Chondrocyte (in vitro differentiated cells): ENCODE results near the gene MYO1D. TPM values are rescaled to one million over a fixed set of nuclear protein-coding genes. Genes with fewer than 3 reads are reported as not detected.

Experiments
- DNase-seq: peaks from one replicate; pipeline ENCODE4 v3.0.0; 2021; ENCODE audit warnings: mixed read lengths, low spot score
- H3K27ac Mint-ChIP-seq: one replicate; pipeline ENCODE4 v1.8.0; 2021; ENCODE audit warnings: mild to moderate bottlenecking, moderate library complexity, mixed read lengths; ENCODE audit not compliant: unreplicated experiment
- H3K27me3 Mint-ChIP-seq: 2 replicates; pipeline ENCODE4 v1.8.0; 2021; ENCODE audit warnings: low read depth, mixed read lengths
- H3K36me3 Mint-ChIP-seq: 2 replicates; pipeline ENCODE4 v1.8.0; 2021; ENCODE audit warnings: low read depth, mixed read lengths
- H3K4me1 Mint-ChIP-seq: 2 replicates; pipeline ENCODE4 v1.8.0; 2021; ENCODE audit warnings: low read depth, mild to moderate bottlenecking, mixed read lengths
- H3K4me3 Mint-ChIP-seq: one replicate; pipeline ENCODE4 v1.8.0; 2021; ENCODE audit warnings: mild to moderate bottlenecking, moderate library complexity, mixed read lengths; ENCODE audit not compliant: unreplicated experiment
- H3K9me3 Mint-ChIP-seq: 2 replicates; pipeline ENCODE4 v1.8.0; 2021; ENCODE audit warnings: low read depth, mixed read lengths
- total RNA-seq: library from RNA; stranded (reverse); gene quantifications from 3 replicates; pipeline ENCODE4 v1.2.1, GENCODE V29; 2021
- TF ChIP-seq, protein P1 (sequence below): fragments of 200-600 bp; sonication (generic); IDR thresholded peaks from 2 replicates; pipeline ENCODE4 v1.5.0; 2021; ENCODE audit warnings: antibody characterized with exemption, mild to moderate bottlenecking, moderate library complexity

MYO1D gene
- total RNA-seq, 1 donor from 2014 or later = 107 TPM

DNA sequence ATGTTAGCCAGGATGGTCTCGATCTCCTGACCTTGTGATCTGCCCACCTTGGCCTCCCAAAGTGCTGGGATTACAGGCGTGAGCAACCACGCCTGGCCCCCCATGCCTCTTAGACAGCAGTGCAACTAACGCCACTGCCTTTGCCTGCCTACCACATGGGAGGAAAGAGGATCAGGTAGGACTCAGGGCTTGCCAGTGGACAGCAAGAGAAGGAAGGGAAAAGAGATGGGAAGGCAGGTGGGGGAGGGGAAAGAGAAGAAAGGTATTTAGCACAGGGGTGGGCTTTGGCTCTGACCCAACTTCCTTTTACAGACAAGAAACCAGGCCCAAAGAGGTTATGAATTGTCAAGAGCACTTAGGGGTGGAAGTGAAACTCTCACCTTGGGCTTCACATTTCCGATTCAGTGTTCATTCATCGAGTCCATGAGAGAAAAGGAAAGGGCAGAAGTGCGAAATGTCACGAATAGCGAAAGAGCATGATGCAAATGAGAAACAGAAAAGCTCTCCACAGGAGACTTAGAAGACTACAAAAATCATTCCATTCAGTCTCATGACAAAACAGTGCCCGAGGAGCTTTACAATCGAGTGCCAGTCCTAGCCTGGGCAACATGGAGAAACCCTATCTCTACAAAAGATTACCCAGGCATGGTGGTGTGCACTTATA, 353.8 kb downstream of the MYO1D start:
- H3K9me3 Mint-ChIP-seq = no peaks in the 10 kb centered on the region
- H3K36me3 Mint-ChIP-seq = no peaks in the 10 kb centered on the region
- H3K27me3 Mint-ChIP-seq = no peaks in the 10 kb centered on the region
- no peak overlapping the region for H3K27ac Mint-ChIP-seq
- TF ChIP-seq, protein P1, sequence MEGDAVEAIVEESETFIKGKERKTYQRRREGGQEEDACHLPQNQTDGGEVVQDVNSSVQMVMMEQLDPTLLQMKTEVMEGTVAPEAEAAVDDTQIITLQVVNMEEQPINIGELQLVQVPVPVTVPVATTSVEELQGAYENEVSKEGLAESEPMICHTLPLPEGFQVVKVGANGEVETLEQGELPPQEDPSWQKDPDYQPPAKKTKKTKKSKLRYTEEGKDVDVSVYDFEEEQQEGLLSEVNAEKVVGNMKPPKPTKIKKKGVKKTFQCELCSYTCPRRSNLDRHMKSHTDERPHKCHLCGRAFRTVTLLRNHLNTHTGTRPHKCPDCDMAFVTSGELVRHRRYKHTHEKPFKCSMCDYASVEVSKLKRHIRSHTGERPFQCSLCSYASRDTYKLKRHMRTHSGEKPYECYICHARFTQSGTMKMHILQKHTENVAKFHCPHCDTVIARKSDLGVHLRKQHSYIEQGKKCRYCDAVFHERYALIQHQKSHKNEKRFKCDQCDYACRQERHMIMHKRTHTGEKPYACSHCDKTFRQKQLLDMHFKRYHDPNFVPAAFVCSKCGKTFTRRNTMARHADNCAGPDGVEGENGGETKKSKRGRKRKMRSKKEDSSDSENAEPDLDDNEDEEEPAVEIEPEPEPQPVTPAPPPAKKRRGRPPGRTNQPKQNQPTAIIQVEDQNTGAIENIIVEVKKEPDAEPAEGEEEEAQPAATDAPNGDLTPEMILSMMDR = no peak
- no peak overlapping the region for H3K4me3 Mint-ChIP-seq
- no peak for DNase-seq
- peaks cover 31% of the 10 kb centered on the region for H3K4me1 Mint-ChIP-seq

DNA sequence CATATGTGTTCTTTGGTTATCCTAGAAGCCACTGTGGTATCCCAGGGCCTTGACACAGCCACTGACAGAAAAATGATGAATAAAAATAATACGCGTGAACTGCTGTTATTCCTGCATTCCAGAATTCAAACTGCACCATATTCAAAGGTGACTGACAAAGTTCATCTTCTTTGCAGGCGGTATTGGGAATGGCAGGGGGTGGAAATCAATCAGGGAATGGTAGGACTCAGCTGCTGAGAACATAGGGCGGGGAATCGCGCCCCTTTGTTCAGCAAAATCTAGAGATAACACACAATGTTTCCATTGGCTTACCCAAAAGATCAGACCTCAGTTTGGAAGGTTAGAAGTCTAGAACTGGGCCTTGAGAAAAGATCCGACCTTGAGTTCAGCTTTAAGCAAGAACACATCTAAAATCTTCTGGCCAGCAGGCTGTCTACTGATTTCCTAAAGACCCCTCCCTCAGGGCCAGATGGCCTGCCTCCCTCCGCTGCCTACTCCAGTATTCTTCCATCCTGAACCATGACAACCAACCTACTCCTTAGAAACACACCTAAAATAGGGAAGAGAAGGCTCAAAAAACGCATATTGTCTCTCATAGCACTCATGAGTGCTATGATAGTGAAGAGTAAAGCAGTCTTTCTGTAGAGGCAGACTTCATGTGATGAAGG, 356.1 kb downstream of the MYO1D start:
- no peaks in the 10 kb centered on the region for H3K9me3 Mint-ChIP-seq
- H3K4me3 Mint-ChIP-seq = no peak overlapping the region
- no peak for DNase-seq
- no peaks in the 10 kb centered on the region for H3K36me3 Mint-ChIP-seq
- peaks cover 27% of the 10 kb centered on the region for H3K4me1 Mint-ChIP-seq
- no peaks in the 10 kb centered on the region for H3K27me3 Mint-ChIP-seq
- TF ChIP-seq, protein P1 = no peak
- peak overlapping the region; percentile 24 for H3K27ac Mint-ChIP-seq

DNA sequence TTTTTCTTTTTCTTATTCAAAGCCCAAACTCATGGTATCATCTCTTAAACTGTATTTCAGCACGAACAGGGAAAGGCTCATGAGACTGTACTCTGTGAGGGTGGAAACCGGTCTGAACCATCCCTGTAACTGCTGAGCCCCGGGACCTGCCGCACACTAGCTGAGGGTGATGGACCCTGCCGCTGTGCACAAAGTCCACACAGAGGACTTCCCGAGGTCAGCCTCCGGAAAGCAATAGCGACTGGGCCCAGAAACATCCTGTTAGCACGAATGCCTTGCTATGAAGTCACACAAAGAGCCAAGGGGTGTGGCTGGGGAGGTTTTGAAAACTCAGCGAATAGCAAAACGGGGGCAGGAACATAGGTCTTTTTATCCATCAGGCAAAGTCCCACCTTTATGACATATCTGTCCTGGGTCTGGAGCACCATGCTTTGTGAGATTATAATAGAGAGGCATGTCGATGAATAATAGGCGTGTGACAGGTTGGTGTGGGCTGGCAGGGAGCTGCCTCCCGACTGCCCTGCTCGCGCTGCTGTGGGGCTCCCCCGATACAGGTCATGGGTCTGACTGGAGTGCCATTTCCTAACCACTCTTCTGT, 356.7 kb downstream of the MYO1D start:
- peaks cover 20% of the 10 kb centered on the region for H3K4me1 Mint-ChIP-seq
- H3K27me3 Mint-ChIP-seq = no peaks in the 10 kb centered on the region
- H3K4me3 Mint-ChIP-seq = peak overlapping the region; percentile 73
- no peaks in the 10 kb centered on the region for H3K36me3 Mint-ChIP-seq
- DNase-seq = no peak
- TF ChIP-seq, protein P1 = no peak
- no peaks in the 10 kb centered on the region for H3K9me3 Mint-ChIP-seq
- H3K27ac Mint-ChIP-seq = peak overlapping the region; percentile 84

DNA sequence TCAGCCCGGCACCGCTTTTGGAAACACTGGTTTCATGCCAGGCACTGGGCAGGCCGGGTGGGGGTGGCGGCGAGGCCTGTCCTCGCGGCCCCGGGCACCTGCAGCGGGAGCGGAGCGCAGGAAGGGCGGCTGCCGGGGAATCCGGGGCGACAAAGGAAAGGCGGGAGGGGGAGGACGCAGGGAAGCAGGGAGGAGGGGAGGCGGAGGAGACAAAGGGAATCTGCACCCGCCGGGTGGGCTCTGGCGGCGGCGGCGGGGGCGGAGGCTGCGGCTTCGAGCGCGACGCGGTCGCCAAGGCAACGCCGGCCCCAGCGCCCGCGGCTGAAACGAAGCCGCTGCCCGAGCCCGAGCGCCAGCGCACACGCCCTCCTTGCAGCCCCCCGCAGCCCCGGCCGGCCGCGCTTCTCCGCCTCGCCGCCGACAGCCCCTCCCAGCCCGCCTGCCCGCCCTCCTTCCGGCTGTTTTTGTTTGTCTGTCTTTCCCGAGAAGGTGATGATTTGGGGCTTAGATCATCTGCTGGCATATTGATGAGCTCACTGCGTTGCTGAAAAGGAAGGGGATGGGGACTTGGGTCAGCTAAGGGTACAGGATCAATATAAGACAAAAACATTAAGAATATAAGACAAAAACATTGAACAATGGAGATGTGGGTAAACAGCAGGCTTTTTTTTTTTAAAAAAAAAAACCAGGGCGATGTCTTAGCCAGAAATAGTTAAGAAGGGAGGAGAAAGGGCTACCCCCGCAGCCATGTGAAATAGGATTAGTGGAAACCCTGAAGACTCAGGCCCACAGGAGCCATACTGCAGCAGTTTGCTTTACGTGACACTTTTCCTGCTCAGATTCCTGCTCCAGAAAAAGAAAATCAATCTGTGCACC, 357.5 kb downstream of the MYO1D start:
- no peak for DNase-seq
- H3K36me3 Mint-ChIP-seq = no peaks in the 10 kb centered on the region
- peak overlapping the region; percentile 73 for H3K4me3 Mint-ChIP-seq
- H3K27me3 Mint-ChIP-seq = no peaks in the 10 kb centered on the region
- H3K9me3 Mint-ChIP-seq = no peaks in the 10 kb centered on the region
- H3K27ac Mint-ChIP-seq = peak overlapping the region; percentile 84
- H3K4me1 Mint-ChIP-seq = peaks cover 15% of the 10 kb centered on the region
- TF ChIP-seq, protein P1 = no peak
